GM21723 (cell line): ENCODE data around the gene IL4R.
"Not testable (repeated sequence)": the region's sequence is repeated elsewhere in the genome, so short reads cannot be mapped to it uniquely, and the experiment has no call there.

ENCODE experiments used
- ATAC-seq: cut with Tn5 transposase; IDR thresholded peaks from one replicate; pipeline ENCODE4 v1.9.1; 2021; ENCODE audit warnings: mild to moderate bottlenecking, moderate library complexity; ENCODE audit not compliant: unreplicated experiment

The IL4R gene

DNA sequence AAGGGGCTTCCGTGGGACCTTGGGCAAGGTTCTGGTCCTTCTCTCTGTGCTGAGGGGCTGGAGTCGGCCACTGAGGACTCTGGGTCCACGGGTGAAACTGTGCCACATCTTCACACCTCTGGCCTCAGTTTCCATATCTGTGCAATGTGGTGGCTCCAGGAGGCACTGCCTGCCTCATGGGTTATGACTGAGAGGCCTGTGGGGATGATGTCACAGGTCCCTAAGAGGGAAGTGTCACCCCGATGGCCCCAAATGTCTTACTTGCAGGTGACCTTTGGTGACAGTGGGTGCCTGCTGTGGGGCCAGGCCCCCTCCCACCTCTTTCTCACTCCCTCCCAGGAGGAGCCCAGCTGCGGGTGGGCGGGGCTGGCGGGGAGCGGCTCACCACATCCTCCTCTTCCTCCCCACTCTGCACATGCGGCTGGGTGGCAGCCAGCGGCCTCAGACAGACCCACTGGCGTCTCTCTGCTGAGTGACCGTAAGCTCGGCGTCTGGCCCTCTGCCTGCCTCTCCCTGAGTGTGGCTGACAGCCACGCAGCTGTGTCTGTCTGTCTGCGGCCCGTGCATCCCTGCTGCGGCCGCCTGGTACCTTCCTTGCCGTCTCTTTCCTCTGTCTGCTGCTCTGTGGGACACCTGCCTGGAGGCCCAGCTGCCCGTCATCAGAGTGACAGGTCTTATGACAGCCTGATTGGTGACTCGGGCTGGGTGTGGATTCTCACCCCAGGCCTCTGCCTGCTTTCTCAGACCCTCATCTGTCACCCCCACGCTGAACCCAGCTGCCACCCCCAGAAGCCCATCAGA, 88.2 kb downstream of the IL4R start, which contains the start of gene IL21R:
Gene IL21R, plus strand, starts transcription at position 407 of the 801 bp plus-strand sequence. CDS start 27,898 bp downstream, outside the sequence.
- ATAC-seq = peak; percentile 59

- no peak for ATAC-seq
These were observed 88.8 kb downstream of the IL4R start for GRCh38 chr16:27402569-27402963.

DNA sequence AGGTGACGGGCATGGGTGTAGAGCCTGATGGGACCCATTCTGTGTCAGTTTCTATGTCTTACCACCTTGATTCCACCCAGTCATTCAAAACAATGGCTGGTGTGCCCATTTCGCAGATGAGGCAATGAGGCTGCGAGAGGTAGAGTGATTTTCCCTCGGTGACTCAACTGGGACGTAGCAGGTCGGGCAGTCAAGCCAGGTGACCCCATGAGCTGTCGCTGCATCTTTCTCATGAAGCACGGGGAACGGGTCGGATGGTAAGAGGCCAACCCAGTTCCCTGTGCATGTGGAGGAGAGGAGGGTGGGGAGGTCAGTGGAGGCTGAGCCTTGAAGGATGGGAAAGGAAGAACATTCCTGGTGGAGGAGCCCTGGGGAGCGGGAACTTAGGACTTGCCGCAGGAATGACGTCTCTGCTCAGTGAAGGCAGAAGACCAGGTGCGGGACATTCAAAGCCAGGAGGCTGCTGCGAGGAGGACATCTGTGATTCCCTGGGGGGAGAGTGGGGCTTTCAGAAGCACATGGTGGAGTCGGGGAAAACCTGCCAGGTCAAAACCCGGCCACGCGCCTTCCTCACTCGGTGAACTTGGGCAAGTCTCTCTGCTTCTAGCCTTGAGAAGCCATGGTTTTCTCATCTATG, 89.3 kb downstream of the IL4R start:
- no peak for ATAC-seq

DNA sequence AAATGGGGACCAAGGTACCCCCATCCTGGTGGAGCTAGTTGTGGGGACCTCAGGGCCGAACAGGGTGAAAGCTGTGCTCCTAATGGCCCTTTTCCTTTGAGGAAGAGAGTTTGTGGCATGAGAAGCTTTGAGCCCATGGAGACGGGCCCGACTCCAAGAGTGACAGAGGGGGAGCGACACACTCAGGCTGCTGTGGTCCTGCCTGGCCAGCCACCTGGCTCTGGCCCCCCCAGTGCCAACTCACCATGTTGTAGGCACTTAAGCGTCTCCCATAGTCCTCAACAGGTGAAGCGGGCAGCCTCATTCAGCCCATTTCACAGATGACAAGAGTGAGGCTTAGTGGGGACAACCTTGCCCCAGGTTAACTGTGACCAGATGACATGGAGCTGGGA, 89.8 kb downstream of the IL4R start:
- no peak for ATAC-seq

DNA sequence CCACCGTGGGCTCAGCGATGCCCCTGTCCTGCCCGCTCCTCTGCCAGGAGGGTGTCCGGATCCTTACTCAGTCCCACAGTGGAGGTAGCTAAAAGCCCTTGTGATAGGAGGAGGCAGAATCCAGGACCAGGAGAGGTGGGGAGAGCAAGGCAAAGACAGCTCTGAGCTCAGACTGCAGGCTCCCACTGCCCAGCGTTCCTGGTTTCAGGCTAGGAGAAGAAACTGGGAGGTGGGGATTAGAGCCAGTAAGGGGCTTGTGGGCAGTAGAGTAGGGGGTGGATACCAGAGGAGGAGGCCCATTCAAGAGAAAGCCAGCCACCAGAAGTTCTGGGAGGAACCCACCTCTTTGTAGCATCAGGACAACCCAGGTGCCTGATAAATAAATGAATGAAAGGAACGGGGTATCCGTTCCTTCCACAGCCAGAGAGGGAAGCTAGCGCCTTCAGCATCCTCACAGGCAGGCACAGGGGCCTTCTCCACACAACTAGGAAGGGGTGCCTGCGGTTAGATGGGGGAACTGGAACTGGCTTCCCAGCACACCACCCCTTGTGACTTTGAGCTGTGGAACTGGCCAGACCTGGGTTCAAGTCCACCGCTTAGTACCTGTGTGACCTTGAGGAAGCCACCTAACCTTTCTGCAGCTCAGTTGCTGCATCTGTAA, 90.5 kb downstream of the IL4R start:
- ATAC-seq = no peak

GRCh38 chr16:27405546-27406451, 92.0 kb downstream of the IL4R start:
- no peak for ATAC-seq

GRCh38 chr16:27406511-27407128, 92.8 kb downstream of the IL4R start:
- no peak for ATAC-seq

DNA sequence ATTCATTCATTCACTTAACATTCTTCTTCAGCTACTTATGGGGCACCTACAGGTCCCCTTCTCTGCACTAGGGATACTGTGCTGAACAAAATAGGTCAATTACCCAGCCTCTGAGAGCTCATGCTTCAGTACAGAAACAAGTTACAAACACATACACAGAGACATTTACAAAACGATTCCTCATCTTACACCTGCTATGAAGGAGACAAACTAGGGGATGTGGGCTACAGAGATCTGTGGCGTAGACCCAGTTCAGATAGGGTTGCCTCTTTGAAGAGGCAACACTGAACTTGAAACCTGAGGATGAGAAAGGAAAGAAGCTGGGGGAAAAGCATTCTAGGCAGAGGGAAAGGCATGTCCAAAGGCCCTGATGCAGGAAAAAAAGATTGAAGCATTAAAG, 93.4 kb downstream of the IL4R start:
- no peak for ATAC-seq

- peak; percentile 30 for ATAC-seq
These were observed 94.3 kb downstream of the IL4R start for GRCh38 chr16:27408012-27408601.

- no peak for ATAC-seq
These were observed 94.8 kb downstream of the IL4R start for GRCh38 chr16:27408602-27409031.

DNA sequence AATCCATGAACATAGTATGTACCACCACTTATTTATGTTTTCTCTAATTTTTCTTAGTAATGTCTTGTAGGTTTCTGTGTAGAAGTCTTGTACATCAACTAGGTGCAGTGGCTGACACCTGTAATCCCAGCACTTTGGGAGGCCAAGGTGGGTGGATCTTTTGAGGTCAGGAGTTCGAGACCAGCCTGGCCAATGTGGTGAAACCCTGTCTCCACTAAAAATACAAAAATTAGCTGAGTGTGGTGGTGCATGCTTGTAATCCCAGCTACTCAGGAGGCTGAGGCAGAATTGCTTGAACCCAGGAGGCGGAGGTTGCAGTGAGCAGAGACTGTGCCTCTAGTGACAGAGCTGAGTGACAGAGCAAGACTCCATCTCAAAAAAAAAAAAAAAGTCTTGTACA, 96.2 kb downstream of the IL4R start:
- not testable (repeated sequence) for ATAC-seq

DNA sequence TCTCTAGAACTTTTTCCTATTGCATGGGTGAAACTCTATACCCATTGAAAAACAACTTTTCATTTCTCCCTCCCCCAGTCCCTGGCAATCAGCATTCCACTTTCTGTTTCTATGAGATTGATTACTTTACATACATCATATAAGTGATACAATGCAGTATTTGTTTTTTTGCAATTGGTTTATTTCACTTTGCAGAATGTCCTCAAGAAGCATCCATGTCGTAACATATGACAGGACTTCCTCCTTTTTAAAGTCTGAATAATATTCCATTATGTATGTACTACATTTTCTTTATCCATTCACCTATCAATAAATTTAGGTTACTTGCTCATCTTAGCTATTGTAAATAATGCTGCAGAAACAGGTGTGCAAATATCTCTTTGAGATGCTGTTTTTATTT, 97.0 kb downstream of the IL4R start:
- ATAC-seq = no peak

GRCh38 chr16:27413956-27414355, 100.2 kb downstream of the IL4R start:
- ATAC-seq = no peak
